HG03039 (cell line): ENCODE measurements around the gene HIPK2.
"Not testable (repeated sequence)": the region's sequence is repeated elsewhere in the genome, so short reads cannot be mapped to it uniquely, and the experiment has no call there.

Source experiments
- ATAC-seq: cut with Tn5 transposase; IDR thresholded peaks from one replicate; pipeline ENCODE4 v1.9.1; 2021; ENCODE audit warnings: mild to moderate bottlenecking, moderate library complexity; ENCODE audit not compliant: unreplicated experiment

Gene HIPK2

DNA sequence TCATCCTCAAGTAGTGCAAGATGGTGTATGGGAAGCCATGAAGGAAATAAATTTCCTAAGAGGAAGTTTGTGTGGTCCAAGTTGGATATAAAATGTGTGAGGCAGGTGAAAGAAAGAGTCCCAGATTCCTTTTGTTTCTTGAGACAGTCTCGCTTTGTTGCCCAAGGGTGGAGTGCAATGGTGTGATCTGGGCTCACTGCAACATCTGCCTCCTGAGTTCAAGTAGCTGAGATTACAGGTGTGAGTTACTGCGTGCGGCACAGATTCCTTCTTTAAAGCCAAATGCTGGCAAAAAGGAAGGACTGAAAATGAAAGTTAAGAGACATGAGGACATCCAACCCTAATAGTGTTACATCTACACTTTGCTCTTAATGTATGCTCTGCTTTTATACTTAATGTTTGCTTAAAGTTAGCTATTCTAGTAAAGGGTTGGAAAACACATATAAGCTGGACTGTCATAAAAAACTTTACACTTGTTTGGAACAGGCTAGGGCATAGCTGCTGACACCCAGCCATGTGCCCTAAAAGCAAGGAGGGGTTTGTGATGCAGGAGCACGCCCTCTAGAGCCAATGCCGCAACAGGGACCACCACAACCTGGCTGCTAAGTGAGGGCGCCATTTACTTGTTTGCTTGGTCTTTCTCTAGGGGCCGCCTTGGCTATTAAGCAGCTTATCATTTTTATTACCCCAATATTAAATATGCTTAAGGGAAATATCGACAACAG is 219.8 kb downstream of the HIPK2 start:
- ATAC-seq = no peak

DNA sequence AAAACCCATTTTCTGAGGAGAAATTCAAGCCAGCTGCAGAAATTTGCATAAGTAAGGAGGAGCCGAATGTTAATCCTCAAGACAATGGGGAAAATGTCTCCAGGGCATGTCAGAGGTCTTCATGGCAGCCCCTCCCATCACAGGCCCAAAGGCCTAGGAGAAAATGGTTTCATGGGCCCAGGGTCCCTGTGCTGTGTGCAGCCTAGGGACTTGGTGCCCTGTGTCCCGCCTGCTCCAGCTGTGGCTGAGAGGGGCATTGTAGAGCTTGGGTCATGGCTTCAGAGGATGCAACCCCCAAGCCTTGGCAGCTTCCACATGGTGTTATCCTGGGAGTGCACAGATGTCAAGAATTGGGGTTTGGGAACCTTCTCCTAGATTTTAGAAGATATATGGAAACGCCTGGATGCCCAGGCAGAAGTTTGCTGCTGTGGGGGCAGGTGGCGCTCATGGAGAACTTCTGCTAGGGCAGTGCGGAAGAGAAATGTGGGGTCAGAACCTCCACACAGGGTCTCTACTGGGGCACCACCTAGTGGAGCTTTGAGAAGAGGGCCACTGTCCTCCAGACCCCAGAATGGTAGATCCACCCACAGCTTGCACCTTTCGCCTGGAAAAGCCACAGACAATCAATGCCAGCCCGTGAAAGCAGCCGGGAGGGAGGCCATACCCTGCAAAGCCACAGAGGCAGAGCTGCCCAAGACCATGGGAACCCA is 223.7 kb downstream of the HIPK2 start:
- ATAC-seq = not testable (repeated sequence)

DNA sequence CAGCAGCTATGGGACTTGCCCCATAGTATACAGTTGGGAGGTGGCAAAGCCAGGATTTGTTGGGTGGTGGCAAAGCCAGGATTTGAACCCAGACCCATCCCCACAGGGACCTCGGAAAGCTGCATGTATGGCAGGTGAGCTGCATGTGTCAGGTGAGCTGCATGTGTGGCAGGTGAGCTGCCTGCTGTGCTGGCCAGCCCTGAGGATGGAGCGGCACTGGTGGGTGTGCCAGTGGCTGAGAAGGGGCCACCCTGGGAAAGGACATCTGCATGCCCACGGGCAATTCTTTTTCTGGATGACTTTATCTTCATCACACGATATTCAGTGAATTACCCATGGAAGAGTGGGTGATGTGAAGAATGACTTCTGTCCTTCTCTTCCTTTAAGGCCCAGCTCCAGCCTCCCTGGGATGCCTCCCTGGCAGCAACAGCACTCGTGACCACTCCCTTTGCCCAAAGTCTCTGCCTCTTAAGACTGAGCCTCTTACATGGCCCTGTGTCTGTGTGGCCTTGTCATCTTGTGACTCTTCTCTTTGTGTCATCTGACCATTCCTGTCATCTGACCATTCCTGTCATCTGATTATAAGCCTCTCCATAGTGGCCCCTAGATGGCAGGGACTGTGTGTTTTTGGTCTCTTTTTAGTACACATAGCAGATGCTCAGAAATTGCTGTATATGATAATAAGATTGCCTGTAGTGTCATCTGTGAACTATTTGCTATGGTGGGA is 229.3 kb downstream of the HIPK2 start:
- no peak for ATAC-seq

DNA sequence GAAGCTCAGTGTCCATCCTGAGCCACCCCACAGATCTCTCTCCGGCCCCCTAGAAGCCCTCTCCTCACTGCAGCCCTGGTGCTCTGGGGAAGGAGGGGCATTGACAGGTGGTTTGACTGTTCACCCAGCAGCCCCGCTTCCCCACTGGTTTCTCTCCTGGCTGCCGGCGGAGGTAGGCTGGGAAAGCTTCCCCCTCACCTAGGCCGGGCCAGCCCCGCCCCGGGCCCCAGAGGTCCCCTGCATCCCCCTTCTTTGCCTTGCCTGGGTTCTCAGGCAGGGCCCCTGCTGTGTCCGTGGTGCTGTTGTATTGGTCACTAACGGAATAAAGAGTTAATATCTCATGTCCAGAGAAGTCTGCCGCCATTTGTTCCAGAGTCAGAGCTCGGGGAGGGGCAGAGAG is 233.2 kb downstream of the HIPK2 start:
- ATAC-seq = no peak

DNA sequence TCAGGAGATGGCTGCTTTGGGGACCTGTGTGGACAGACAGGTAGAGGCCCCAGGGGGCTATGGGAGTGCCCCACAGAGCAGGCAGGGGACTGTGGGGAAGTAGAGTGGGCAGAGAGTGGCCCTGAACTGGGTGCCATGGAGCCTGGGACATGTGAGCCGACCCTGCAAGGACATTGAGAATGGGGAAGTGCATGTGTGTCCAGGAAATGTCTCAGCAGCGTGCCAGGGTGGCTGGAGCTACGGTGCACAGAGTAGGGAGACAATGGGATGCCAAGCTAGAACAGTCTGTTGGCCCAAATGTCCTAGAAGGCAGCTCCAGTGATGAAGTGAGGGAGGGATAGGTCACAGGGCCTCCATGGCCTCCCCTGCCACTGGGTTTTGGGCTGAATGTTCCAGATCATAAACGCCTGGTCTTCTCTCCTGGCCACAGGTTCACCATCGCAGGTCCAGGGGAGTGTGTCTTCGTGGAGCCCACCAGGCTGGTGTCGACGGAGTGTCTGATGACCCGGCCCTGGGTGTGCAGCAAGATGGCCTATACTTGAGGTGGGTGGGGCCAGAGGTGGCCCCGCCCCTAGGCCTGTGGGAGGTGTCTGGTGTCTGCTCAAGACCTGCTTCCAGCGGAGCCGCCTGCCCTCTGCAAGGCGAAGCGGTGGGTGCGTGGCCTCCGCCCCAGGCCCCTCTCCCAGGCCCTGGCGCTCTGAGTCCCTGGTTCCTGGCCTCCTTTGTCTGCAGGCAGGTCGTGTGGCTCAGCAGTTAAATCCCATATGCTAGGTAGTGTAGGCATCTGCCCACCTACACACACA is 233.8 kb downstream of the HIPK2 start:
- ATAC-seq = no peak

DNA sequence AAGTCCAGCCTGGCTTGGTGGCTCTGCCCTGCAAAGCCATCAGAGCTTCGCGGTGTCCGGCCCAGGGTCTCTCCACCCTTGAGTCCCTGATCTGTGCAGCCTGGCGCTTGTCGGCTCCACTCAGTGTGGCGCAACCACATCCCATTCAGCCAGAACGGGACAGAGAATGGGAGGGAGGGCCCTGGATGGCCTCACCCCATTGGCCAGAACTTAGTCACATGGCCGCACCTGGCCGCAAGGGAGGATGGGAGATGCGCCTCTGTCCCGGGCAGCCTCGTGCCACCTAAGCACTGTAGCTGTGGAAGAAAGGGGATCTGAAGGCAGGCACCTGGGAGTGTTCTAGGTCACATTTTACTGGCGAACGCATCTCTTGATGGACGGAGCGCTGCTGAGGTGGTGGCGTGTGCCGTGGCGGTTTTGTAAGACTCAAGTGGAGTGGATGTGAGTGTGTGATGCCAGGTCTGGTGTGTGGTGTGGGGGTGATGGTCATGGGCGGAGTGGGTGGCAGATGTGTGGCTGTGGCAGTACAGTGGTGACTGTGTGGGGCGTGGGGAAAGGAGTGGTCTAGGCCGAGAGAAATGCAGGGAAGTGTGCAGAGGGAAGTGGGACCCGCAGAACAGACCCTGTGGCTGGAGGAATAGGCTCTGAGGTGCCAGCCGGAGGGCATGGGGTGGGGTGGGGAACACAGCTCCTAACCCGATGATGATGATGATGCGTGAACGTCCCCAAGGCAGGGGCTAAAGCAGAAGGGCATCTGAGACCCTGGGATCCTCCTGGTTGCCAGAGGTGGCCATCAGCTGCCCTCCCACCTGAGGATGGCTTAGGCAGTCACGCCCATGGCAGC is 235.3 kb downstream of the HIPK2 start:
- no peak for ATAC-seq

DNA sequence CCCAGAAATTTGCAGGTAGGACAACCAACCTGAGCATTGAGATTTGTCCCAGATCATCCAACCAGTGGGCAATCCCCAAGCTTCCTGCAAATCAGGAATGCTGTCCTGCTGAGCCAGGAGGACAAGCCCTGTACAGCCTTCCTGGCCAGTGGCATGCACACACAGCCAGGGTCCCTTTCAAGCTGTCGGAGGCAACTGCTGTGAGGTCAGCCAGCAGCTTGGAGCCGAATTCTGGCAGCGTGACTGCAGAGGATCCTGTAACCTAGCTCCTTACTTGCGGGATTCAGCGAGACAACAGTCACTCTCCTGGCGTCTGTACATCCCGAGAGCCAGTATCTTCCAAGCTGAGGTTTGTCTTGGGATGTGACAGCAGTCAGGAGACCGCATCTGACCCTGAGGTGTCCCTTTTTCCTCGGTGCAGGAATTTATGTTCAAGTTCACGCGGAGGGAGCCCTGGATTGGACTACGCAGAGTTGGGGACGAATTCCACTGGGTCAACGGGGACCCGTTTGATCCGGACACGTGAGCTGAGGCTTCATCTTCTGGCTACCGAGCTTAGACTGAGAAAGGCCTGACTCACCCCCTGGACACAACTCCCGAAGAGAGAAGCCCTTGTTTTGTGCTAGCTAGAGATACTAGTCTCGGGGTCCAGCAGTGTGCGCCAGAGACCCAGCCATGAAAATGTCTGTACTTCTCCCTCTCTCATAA is 236.0 kb downstream of the HIPK2 start:
- no peak for ATAC-seq

DNA sequence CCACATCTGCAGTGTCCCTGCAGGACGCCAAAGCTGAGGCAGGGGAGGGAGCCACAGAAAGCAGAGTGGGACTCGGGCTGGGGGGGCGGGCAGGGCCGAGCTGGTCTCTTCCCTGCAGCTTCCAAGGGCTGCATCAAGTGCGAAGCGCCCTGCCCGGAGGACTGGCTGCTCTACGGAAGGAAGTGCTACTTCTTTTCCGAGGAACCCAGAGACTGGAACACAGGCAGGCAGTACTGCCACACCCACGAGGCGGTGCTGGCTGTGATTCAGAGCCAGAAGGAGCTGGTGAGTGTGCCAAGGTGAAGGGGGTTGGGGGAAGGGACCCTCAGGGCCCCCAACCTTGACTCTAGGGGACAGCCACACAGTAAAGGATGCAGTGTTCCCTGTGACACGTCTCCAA is 237.6 kb downstream of the HIPK2 start:
- ATAC-seq = no peak

DNA sequence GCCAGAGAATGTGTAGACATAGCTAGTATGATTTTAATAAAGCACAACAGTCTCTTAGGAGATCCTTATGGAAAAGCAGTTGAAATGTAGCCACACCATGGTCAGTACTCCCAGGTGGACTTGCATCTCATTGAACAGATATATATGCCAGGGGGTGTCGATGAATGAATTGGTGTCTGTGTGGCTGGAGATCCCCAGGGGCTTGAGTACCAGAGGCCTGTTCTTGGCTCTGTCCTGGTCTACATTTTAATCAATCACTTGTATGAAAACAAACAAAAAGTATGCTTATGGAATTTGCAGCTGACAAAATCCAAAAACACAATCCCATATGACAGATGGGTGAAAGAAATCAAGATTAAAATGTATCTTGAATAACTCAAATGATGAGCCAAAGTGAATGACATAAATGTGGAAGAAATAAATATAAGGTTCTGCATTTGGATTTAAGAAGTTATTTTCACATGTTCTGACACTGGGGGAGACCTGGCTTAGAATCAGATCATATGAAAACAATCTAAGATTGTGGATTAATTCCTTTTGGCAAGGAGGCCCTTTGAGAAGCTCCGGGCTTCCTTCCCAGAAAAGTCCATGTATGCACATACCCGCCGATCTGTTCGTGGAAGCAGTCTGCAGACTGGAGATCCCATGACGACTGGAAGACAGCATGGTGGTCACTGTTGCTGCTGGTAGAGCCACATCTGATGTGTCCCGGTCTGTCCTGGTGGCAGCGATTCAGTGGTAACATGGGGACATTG is 238.7 kb downstream of the HIPK2 start:
- no peak for ATAC-seq

DNA sequence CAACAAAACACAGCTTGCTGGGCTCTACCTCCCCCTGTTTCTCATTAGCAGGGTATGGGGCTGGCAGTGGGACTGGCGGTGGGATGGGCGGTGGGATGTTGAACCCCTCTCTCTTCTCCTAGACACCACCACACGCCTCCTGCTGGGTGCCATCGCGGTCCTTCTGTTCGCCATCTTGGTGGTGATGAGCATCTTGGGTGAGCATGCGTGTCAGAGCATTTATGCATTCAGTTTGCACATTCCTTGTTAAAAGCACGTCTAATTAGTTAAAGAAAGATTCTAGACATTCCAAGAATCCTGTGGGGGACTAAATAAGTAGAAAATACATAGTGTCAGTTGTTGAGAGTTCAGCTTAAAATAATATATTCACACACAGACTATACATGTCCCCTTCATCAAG is 241.6 kb downstream of the HIPK2 start:
- ATAC-seq = no peak

DNA sequence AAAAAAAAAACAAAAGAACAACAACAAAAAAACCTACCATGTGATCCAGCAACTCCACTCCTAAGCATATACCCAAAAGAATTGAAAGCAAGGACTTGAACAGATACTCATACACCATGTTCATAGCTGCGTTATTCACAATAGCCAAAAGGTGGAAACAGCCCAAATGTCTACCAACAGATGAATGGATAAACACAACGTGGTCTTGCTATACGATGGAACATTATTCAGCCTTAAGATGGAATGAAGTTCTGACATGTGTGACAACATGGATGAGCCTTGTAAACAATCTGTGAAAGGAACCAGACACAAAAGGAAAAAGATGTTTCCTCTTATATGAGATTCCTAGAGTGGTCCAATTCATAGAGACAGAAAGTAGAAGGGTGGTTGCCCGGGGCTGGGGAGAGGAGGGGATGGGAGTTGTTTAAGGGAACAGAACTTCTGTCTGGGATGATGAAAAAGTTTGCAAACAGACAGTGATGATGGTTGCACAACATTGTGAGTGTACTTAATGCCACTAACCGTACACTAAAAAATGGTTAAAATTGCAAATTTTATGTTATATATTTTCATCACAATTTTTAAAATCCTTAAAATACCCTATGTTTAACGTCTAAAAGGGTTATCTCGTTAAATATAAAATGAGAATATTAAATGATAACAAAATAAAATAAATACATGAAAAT is 242.7 kb downstream of the HIPK2 start:
- ATAC-seq = no peak

DNA sequence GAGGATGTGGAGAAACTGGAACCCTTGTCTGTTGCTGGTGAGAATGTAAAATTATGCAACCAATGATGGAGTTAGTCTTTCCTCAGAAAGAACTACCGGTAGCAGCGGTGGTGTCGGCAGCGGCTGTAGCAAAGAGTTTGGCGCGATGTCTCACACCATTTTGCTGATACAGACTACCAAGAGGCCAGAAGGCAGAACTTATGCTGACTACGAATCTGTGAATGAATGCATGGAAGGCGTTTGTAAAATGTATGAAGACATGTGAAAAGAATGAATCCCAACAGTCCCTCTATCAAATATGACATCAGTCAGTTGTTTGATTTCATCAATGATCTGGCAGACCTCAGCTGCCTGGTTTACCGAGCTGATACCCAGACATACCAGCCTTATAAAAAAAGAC is 243.7 kb downstream of the HIPK2 start:
- ATAC-seq = no peak

DNA sequence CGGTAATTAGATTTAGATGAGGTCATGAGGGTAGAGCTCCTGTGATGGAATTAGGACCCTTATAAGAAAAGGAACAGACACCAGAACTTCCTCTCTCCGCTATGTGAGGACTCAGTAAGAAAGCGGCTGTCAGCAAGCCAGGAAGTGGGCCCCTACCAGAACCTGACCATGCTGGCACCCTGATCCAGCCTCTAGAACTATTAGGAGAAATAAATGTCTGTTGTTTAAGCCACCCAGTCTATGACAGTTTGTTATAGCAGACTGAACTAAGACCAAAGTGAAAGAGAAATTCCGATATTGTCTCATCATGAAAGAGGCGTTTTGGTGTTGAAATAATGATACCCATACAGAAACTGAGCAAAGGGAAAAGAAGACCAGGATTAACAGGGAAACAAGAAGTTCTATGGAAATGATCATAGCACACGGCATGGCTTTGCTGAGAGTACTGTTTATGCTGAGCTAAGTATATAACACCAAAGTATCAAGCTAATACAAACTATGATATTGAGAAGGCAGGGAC is 245.1 kb downstream of the HIPK2 start:
- ATAC-seq = no peak

DNA sequence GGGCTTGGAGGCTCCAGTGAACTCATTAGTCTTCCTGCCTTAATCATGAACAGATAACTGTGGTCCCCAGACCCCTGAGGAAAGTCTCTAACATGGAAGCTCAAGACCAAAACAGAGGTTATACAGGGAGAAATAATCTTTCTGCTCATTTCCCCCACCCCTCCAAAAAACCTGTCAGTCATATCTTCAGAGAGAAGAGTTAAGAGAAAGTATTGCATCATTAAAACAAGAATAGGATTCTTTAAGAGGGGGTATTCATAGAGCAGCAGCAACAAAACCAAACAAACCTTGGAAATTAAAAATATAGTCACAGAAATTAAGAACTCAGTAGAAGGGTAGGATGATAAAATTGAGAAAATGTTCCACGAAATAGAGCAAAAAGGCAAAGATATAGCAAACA is 246.7 kb downstream of the HIPK2 start:
- ATAC-seq = no peak

DNA sequence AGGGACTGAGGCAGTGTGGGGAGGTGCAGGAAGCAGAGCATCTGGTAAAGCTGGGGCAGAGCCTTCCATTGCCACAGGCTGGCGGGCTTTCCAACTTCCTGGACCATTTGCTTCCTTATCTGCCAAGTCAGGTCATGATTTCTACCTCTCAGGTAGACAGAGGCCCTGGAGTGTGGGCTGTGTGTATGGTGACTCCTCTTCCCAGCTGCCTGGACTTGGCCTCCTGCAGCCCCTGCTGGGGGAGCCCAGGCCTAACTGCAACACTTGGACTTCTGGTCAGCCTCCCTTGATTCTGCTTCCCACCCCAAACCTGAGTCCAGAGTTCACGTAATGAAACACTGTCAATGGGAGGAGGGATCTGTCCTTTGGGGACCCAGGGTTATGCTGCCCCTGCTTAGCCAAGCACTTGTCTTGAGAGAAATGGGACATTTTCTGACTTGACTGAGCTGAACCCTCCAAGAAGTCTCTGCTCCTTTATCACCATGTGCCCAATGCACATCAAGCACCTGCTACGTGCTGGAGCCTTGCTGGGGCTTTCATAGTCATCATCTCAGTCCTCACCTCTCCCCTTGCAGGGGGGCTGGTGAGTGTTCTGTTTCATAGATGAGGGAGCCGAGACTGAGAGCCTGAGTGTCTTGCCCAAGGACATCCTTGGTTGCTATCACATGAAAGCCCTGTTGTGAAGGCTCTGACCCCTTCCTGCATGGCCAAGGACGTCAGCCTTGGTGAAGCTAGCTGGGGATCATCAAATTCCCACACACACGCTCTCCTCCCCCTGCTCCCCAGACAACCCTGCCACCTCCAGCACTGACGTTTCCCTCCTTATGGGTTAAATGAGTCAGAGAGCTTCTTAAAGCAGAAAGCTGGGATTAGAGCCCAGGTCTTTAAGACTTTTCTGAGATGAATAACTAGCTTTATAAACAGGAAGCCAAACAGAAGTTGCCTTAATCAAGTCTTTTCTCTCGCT is 250.9 kb downstream of the HIPK2 start:
- ATAC-seq = no peak

DNA sequence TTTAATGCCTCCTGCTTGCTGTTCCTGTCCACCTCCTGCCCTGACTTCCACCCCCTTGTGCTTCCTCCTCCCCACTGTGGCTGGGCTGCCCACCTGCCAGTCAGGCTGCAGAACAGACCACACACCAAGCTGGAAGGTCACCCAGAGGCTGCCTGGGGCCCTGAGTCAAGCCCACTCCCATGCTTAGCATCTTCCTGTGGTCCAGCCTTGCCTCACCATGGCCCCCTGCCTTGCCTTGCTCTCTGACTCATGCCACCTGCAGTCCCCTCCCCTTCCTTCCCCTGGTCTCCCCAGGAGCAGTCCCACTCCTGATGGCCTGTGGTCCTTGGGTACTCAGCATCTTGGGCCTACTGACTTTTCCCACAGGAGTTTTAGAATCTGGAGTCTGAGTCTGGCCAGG is 252.0 kb downstream of the HIPK2 start:
- no peak for ATAC-seq

DNA sequence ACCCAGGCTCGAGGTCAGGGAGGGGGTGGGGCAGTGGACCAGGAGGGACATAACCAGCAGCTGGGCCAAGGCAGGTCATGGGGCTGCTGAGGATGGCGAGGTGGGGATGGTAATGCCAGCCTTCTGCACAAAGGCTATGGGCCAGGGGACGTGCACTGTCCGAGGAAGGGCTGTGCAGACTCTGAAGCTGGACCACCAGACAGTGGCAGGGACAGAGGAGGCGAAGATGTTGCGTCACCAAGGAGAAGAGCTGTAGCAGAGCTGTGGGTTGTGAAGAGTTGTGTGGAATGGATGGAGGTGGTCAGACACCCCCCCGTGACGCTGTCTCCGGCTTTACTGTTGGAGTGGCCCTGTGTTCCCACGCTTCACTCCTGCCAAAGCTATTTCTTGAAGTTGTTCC is 252.6 kb downstream of the HIPK2 start:
- ATAC-seq = no peak
